GM19035 (cell line): ENCODE data around the gene FOXF2.

ENCODE experiments used
- ATAC-seq: cut with Tn5 transposase; IDR thresholded peaks from one replicate; pipeline ENCODE4 v1.9.1; 2021; ENCODE audit not compliant: unreplicated experiment

Gene FOXF2

GRCh38 chr6:1378065-1379016 is 11.0 kb upstream of the FOXF2 start:
- no peak for ATAC-seq

DNA sequence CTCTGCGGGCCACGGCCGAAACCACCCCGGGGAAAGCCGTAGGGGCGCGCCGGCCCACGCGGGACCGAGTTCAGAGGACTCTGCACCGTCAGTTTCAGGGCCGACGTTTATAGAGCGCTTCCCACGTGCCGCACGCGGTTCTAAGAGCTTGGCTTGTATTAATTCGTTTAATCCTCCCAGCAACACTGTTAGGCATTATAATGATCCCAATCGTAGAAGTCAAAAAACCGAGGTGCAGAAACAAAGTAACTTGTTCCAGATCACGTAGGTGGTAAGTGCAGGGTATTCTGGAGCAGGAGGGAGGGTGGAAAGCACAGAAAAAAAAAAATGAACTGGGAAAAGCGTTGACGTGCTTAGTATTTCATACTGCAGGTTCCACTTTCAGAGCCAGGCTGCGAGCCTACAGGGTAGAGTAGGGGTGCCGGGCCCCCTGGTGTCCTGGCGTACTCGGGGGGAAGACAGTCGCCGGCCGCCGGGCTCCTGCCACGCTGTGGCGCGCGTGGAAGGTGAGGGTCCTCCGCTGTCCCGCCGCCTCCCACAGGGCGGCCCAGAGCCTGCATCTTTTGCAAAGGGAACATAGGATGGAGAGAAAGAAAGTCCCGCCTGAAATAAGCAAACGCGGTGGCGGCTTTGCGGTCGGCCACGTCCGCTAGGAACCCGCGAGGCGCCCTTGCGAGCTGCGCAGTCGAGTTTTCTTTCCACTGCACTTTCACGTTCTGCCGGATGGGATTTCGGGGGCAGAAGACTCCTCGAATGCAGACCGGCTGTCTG is 10.2 kb upstream of the FOXF2 start:
- no peak for ATAC-seq

DNA sequence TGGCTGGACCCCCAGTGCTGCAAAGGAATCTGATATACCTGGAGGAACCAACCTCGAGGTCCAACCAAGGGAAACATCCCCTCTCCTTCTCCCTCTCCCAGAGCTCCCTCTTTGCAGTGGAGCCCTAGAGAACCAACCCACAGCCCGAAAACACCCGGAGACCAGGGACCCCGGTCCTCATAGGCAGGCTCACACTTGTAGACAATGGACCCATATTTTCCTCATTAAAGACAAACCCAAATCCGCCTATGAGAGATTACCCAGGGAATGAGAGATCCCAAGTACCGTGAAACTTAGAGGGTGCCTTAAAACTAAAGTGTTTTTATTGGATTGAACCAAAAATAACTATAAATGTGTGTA is 9.6 kb upstream of the FOXF2 start:
- no peak for ATAC-seq

- no peak for ATAC-seq
These were observed 8.6 kb upstream of the FOXF2 start for GRCh38 chr6:1380625-1381427.

DNA sequence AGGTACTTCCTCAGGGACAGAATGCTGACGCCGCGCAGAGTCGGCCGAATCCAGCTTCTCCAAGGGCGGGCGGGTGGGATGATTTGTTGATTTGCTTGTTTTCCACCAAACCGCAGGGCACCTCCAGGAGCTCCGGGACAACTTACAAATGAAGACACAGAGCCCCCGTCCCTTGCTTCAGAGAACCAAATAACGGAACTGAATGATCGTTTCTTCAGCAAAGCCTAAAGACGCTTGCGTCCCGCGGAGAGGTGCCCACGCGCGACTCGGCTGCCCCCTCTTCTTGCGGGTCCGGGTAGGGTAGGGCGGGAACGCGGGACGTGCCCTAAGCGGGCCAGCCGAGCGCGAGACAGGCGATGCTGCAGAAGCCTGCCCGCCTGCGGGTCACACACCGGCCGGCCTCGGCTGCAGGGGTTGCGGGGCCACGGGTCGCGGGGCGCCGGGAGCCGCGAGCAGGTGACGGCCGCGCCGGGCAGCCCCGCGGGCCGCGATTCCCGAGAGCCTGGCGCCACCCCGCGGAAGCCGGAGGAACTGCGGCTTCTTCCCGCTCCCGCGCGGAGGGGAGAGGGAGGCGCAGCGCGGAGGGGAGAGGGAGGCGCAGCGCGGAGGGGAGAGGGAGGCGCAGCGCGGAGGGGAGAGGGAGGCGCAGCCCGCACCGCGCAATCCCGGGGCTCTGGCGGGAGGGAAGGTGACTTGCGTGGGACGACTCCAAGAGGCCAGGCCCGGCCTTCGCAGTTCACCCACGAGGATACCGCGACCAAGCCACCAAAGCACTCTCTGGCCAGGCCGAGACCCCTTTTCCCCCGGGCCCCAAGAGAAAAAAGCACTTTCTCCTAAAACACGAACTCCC is 7.7 kb upstream of the FOXF2 start:
- ATAC-seq, result no peak

DNA sequence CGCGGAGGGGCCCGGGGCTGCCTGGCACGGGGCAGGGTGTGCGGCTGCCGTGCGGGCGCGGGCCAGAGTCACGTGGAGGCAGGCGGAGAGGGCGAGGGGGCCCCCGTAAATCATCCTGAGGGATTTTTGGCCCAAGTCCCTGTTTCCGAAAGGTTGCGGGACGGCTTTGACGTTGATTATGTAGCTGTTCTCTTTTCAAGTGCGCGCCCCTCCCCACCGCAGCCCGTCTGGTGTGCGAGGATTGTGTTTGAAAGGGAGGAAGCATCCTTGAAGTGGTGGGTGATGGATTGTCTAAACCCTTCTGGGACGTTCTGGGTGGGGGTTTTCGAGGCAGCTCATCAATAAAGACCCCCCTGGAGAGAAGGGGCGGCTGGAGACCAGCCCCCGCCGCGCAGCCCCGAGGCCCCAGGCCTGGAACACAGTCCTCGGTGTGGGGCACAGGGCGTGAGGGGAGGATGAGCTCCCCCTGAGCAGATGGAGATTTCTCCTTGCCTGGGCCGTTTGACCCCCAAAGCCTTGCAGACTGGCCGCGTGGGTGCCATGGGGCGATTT is 7.0 kb upstream of the FOXF2 start:
- ATAC-seq, result no peak

- no peak for ATAC-seq
These were observed 6.3 kb upstream of the FOXF2 start for GRCh38 chr6:1382883-1383728.

DNA sequence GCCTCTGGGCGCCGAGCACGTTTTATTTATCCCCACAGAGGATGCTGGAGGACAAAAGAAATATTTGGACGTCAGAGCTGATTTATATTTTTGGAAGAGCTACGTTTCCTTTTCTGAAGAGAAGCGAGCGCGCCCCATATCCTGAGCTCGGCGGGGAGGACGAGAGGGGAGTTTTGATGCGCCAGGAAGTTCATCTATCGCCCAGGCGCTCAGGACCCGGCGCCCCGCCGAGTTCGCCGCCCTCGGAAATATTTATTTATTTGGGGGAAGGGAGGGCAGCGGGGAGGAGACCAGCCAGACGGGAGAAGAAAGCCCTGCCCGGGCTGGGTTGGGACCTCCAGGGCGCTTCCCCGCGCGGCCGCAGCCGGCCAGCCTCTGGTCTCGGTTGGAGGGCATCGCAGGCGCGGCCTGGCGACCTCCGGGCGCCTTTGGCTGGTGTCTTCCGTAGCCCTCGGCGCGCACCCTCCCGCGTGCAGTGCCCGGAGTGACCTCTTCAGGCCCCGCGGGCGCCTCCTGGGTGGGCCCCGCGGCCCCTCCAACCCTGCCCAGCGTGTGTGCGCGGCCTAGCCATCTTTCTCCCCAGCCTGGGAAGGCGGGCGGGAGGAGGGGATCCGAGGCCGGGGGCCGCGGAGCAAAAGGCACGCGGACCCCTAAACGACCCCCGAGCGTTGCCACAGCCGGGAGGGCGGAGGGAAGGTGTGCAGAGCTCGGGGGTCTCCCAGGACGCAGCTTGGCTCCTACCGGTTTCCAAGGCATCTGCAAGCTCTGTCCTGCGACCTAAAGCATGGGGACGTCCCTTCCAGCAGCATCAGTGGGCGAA is 5.4 kb upstream of the FOXF2 start:
- no peak for ATAC-seq

DNA sequence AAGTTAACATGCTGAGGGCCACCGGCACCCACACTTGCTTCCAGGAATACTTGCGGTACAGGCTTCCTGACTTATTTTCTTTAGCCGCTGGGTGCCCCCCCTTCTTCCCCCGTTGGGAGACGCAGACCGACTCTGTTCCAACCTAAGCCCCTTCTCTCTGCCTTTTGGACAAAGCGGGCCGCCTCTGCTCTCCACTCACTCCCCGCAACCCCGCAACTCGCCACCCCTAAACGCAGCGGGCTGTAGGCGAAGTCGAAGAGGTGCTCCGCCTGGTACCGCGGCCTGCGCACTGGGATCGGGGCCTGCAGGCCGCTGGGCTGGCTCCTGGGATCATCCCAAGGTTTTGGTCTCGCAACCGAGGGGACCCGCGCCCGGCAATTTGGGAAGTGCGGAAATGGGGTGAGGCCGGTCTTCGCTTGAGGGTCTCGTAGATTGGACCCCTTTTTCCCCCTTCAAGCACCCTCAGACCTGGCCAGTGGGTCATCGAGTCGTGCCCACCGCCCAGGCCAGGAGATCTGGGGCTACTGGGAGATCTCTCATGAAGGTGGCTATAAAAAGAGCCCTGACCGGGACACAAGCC is 4.7 kb upstream of the FOXF2 start:
- no peak for ATAC-seq

- no peak for ATAC-seq
These were observed 4.0 kb upstream of the FOXF2 start for GRCh38 chr6:1385129-1386037.

DNA sequence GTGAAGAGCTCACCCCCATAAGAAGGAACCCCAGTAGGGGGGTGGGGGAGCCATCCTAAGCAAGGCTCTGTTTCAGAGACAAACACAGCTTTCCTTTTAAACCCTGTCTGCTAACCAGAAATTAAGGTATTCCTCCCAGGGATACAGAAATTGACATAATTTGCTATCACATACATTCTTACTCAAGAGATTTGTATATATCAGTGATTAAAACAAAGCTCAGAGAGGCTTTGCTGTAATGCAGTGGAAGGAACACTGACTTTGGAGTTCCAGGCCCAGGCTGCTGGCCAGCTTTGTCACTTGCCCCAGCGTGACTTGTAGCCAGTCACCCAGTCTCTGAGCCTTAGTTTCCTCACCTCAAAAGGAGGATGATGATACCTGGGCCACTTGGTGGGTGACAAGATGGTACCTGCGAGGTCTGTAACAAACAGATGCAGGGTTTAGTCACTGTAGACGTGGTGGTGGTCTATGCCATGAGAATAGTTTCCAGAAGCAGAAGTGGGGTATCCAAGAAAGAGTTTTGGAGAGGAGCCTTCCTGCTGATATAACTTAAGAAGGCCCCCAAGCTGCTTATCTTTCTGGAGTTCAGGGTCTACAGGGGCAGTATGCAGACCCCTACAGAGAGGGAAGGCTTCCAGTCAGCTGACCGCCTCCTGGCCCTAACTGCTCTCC is 3.2 kb upstream of the FOXF2 start:
- no peak for ATAC-seq

DNA sequence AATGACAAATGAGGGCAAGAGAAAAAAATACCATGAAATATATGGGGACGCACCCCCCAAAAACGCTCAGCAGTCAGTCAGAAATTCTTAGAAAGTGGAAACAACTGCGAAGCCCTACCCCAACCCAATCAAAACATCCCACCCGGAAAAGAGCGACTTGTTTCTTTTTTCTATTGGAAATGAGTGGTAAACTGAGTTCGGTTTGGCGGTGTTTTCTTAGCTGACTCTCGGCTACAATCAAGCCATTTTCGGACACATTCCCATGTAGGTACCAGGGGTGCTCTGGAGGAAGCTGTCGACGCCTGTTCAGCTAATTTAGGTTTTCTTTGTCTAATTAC is 1.9 kb upstream of the FOXF2 start:
- ATAC-seq, result no peak

- ATAC-seq, result no peak
These were observed 1.3 kb upstream of the FOXF2 start for GRCh38 chr6:1387876-1388629.

DNA sequence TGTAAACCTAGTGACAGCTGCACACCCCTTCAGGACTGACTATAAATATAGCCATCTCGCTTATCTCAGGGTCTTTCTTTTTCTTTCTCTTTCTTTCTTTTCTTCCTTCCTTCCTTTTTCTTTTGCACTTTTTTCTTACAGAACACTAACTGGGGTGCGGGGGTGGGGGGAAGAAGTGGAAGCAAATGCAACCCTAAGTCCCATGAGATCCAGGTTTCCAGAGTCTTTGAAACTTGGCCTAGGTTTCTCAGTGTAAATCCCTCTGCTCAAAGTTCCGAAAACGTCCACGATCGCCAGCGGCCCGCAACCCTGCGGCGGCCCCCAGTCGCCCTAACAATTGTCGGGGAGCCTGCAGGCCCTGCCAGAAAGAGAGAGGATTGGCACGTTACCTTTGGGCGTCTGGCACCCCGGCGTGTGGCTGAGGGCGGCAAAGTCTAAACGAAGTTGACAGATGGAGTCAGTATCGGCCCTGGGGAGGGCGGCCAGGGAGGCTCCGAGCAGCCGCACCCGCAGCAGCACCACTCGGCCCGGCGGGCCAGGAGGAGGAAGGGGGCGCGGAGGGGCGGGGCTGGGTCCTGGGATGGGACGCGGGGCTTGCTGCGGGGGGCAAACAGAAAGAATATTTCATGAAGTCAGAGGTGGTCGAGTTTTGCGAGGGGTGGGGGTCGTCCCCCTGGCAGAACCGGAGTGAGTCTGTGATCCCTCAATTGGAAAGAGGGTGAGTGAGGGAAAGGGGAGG is 577 bp upstream of the FOXF2 start:
- no peak for ATAC-seq
